HG02970 (cell line): ENCODE data around the gene BST1.
A peak's percentile ranks its signal among the peaks of the same experiment; 100 is the strongest.

ENCODE experiments used
- ATAC-seq: cut with Tn5 transposase; IDR thresholded peaks from one replicate; pipeline ENCODE4 v1.9.1; 2021; ENCODE audit warnings: mild to moderate bottlenecking, moderate library complexity, moderate number of reproducible peaks; ENCODE audit not compliant: unreplicated experiment, low FRiP score

BST1 gene

DNA sequence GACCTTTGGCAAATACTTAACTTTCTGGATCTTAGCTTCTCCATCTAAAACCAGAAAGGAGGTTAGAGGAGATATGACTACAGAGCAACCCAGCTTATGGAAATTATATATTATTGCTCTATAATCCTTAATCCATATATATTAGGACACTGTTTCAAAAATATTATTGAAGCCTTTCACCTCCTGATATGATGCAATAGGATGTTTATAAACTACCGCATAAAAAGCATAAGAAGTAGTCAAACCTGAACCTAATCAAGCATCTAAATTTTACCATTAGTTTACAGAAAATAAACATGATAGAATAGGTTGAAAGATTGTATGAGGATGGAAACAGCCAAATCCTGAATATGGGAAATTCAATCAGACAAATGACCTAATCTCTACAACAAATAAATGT, 26.8 kb upstream of the BST1 start:
- no peak for ATAC-seq

DNA sequence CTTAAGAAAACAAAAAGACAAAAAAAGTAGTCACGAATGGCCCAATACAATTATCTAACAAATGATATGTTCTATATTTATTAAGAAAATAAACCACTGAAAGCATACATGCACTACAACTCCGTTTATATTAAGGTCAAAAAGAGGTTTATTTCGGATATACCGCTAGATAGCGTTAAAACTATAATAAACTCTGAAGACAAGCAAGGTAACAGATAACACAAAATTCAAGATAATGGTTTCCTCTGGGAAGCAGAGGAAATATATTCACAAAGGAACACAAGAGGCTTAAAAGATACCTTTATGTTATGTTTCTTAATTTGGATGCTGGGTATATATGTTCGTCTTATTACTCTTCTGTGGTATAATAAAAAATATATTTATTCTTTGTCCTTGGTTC, 26.0 kb upstream of the BST1 start:
- no peak for ATAC-seq

DNA sequence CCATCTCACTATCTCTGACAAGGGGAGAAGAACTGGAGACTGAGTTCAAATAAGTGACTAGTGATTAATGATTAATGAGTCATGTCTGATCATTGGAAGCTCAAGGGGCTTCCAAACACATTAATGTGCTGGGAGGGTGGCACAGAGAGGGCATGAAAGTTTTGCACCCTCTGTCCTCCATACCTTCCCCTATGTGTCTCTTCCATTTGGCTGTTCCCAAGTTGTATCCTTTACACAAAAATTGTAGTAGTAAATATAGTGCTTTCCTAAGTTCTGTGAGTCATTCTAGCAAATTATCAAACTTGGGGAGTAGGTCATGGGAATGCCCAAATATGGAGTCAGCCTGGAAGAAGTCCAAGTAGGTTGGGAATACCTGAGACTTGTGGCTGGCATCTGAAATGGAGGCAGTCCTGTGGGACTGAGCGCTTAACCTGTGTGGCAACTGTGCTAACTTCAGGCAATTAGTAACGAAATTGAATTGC, 25.3 kb upstream of the BST1 start:
- ATAC-seq, result no peak

GRCh38 chr4:15681067-15681371, 21.8 kb upstream of the BST1 start:
- no peak for ATAC-seq

DNA sequence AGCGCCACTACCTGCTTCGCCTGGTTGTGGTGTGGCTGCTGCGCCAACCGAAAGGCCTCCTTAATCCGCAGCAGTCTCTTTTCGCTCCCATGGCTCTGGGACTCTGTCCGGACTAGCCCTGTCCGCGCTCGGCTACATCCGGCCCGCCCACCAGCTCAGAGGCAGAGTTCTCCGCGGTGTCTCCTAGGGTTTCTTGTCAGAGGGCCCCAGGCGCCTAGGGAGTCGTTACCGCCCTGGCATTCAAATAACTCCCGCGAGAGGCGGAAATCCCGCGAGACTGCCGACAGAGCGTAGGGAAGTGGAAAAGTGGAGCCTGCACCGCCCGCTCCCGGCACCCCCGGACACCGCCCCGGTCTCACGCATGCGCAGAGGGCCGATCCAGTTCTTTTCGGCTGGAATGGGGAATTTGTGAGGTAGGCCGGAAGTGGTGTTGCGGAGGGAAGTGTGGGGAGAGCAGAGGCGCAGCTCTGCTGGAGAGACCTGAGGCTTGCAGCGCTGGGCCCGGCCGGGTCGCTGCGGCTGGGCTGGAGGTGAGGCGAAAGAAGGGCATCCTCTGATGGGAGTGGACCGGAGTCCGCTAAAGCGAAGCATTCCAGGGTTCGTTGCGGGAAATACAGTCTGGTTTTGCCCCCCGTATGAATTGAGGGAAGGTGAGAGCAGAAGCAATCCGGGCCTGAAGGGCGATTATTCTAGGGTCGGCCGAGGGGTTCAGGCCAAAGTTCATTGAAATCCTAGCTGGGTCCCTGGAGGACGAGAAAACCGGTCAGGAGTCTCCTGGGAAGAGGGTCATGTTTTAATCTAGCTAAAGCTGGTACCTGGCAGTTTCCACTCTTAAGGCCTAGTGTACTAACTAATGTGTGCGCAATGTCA, 21.3 kb upstream of the BST1 start, which contains the start of gene FAM200B:
Gene FAM200B (plus strand): TSS at position 456 of the 870 bp plus-strand sequence. CDS start 5,151 bp downstream, outside the sequence.
- ATAC-seq, result peak; percentile 98

GRCh38 chr4:15682242-15683142, 20.4 kb upstream of the BST1 start:
- ATAC-seq, result no peak

- ATAC-seq, result no peak
These were observed 19.7 kb upstream of the BST1 start for GRCh38 chr4:15683143-15683495.

DNA sequence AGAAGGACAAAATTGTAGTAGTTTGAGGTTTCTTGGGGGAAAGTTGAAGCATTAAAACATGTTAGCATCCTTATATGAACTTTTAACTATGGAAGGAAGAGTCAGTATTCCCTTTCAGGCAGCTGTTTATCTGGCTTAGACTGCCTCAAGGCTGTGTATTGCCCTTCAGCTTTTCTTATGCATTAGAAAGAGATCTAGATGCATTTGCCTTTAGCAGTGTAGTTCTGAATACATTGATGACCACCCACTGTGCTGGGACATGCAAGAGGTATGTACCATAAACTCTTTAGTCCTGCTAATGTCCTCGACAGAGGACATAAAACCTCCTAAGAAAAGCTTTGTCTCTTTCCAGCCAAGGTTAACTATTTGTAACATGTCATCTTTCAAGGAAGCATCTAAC, 18.4 kb upstream of the BST1 start:
- ATAC-seq, result no peak

DNA sequence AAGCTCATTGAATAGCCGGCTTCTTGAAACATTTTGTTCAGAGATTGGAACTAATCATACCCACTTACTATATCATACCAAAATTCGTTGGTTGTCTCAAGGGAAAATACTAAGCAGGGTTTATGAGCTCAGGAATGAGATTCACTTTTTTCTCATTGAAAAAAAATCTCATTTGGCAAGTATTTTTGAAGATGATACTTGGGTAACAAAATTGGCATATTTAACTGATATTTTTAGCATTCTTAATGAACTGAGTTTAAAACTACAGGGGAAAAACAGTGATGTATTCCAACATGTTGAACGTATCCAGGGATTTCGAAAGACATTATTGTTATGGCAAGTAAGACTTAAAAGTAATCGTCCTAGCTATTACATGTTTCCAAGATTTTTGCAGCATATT, 14.8 kb upstream of the BST1 start:
- no peak for ATAC-seq

DNA sequence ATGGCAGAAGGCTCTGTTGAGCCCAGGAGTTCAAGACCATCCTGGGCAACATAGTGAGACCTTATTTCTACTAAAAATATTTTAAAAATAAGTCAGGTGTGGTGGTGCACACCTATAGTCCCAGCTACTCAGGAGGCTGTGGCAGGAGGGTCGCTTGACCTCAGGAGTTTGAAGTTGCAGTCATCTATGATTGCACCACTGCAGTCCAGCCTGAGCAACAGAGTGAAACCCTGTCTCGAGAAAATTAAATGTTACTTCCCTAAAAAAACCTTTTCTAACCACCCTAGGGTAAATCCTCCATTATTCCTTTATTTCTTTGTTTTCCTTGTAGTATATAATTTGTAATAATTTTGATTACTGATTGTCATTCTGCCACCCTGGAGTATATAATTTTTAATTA, 13.3 kb upstream of the BST1 start:
- ATAC-seq, result no peak

- no peak for ATAC-seq
These were observed 12.7 kb upstream of the BST1 start for GRCh38 chr4:15690020-15690809.

GRCh38 chr4:15691346-15692135, 11.3 kb upstream of the BST1 start:
- ATAC-seq, result no peak

GRCh38 chr4:15692602-15693001, 10.3 kb upstream of the BST1 start:
- no peak for ATAC-seq

DNA sequence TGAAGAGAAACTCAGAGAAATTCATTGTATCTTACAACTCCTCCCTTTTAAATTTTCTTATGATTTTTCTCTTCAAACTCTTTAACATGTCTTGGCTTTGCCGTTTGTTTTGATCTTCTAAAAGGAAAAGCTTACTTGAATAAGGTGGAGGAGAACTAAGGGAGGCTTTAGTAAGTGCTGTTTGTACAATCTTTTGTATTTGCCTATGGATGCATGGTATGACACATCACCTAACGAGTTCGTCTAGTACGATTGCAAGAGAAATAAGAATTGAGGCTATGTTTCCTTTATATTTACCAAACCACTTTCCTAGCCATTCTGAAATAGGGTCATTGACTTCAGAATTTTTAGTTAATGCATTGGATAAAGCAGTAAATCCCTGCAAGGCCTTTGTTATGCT, 8.4 kb upstream of the BST1 start:
- ATAC-seq, result no peak

DNA sequence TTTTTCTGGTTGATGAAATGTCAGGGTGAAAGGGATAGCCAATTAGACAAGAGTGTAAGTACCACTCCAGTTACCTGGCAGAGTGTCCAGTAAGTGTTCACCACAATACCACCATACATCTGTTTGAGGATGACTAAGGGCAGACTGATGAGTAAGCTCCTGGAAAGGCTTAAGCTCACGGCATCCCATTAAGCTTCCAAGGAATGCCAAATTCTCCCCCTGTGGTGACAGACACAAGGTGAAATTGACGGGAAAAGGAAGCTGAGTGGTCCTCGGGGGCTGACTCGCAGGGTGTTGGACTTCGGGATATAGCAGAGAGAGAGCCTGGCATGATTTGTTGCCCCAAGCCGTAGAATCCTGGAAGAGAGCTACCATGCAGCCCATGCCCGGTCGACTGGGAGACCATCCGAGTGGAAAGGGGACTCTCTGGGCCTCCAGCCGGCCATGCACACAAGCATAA, 7.6 kb upstream of the BST1 start:
- ATAC-seq, result no peak

DNA sequence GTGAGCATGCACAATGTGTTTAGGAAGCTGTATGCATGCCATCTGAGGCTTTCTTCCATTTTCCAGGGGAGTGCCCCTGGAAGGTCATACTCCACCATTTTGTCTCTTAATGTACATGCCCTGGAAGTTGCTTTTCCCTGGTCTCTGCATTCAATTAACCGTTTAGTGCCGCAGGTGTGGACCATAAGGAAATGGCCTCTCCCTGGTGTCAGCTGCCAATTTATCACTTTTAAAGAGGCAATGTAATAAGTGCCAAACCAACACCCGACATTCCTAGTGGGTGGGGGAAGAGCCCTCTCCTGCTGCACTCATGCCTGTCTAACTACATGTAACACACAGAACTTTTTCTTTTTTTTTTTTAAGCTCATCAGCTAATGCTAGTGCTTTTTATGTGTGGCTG, 7.1 kb upstream of the BST1 start:
- no peak for ATAC-seq

DNA sequence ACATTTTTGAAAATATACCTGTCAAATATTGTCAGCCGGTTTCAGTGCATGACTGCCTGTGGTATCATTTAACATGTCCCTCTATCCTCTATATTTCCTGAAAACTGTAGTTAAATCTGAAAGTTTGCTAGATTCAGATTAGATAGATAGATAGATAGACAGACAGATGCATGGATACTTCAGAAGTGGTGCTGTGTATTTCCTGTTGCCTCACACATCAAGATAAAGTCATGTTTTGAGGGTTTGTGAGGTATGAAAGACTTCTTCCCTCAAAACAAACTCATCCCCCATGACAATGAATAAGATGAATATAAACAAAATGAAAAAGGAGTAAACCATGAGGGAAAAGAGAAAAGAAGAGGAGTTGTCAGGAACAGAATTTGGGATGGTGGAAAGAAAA, 6.0 kb upstream of the BST1 start:
- no peak for ATAC-seq

DNA sequence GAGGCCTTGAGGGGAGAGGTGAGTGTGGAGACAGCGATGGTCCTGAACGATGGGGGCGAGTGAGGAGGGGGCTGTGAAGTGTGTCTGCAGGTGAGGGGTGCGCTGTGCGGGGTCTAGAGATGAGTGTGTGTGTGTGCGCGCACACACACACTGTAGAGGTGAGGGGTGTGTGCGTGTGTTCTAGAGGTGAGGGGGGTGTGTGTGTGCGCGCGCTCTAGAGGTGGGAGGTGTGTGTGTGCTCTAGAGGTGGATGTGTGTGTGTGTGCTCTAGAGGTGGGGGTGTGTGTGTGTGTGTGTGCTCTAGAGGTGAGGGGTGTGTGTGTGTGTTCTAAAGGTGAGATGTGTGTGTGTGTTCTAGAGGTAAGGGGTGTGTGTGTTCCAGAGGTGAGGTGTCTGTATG, 574 bp downstream of the BST1 start:
- ATAC-seq, result no peak

DNA sequence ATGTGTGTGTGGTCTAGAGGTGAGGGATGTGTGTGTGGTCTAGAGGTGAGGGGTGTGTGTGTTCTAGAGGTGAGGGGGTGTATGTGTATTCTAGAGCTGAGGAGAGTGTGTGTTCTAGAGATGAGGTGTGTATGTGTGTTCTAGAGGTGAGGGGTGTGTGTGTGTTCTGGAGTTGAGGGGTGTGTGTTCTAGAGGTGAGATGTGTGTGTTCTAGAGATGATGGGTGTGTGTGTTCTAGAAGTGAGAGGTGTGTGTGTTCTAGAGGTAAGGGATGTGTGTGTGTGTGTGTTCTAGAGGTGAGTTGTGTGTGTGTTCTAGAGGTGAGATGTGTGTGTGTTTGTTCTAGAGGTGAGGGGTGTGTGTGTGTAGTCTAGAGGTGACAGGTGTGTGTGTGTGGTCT, 1.3 kb downstream of the BST1 start:
- no peak for ATAC-seq
